ENCODE results near the gene NUDT22.

DNA sequence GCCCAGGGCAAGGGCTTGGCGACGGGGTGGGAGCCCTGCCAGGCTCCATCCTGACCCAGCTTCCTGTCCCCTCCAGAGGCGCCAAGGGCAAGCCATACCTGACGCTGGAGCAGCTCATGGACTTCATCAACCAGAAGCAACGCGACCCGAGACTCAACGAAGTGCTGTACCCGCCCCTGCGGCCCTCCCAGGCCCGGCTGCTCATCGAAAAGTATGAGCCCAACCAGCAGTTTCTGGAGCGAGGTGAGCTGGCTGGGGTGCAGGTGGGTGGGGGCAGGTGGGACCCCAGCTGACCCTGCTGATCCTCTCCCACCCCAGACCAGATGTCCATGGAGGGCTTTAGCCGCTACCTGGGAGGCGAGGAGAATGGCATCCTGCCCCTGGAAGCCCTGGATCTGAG, 30.2 kb downstream of the NUDT22 start:
- TF ChIP-seq ZNF274 (IDR thresholded peaks at IDR 0.05; ENCODE audit: low read depth, low read length) (no peak), YY1 (IDR thresholded peaks at IDR 0.05; ENCODE audit: insufficient read depth, insufficient read length) (no peak)

Data from NT2/D1 (cell line).